Heart right ventricle (tissue), 16 donors: ENCODE results near the gene MACO1. TPM values are rescaled to one million over a fixed set of nuclear protein-coding genes. Genes with fewer than 3 reads are reported as not detected.

Experiments used
- ATAC-seq, 8 donors: fragments of 200-7000 bp; cut with Tn5 transposase; one replicate each; pipeline ENCODE4 v1.9.1; 2020; ENCODE audit warnings: mild to moderate bottlenecking in 8 of 8, moderate library complexity in 8 of 8, moderate number of reproducible peaks in 1 of 8
- DNase-seq, 2 donors: peaks; one replicate each; pipeline ENCODE4 v3.0.0-alpha.2; 2020
- H3K27ac ChIP-seq, 10 donors: fragments of 200-600 bp; sonication (generic) in 2 of 10; one replicate each; pipeline versions ENCODE4 v1.5.0 to v1.8.0; 2020 to 2022; ENCODE audit warnings: mild to moderate bottlenecking in 3 of 10
- H3K27me3 ChIP-seq, 7 donors: fragments of 200-600 bp; one replicate each; pipeline ENCODE4 v1.8.0; 2021 to 2022; ENCODE audit warnings: mild to moderate bottlenecking in 2 of 7
- H3K36me3 ChIP-seq, 9 donors: fragments of 200-600 bp; sonication (generic) in 1 of 9; one replicate each; pipeline versions ENCODE4 v1.5.0 to v1.8.0; 2020 to 2022; ENCODE audit warnings: mild to moderate bottlenecking in 2 of 9
- H3K4me1 ChIP-seq, 9 donors: fragments of 200-600 bp; sonication (generic) in 1 of 9; one replicate each; pipeline versions ENCODE4 v1.5.0 to v1.8.0; 2020 to 2022; ENCODE audit warnings: mild to moderate bottlenecking in 4 of 9
- H3K4me3 ChIP-seq, 10 donors: fragments of 200-600 bp; sonication (generic) in 2 of 10; one replicate each; pipeline versions ENCODE4 v1.5.0 to v1.8.0; 2020 to 2022; ENCODE audit warnings: mild to moderate bottlenecking in 7 of 10, moderate library complexity in 2 of 10
- H3K9me3 ChIP-seq, 11 donors: fragments of 200-600 bp in 10 of 11; sonication (generic) in 2 of 11; one replicate each; pipeline versions ENCODE4 v1.5.0 to v1.8.0; 2013 to 2022; ENCODE audit warnings: mild to moderate bottlenecking in 2 of 11, control low read depth in 1 of 11, moderate library complexity in 1 of 11
- CTCF ChIP-seq, 9 donors: fragments of 200-600 bp; sonication (generic) in 2 of 9; IDR thresholded peaks; one replicate each; pipeline versions ENCODE4 v1.5.0 to v1.8.0; 2021 to 2022; ENCODE audit warnings: antibody characterized with exemption in 9 of 9, mild to moderate bottlenecking in 5 of 9, moderate library complexity in 1 of 9
- WGBS, 2 donors: extraction: QIAGEN DNeasy Blood & Tissue Kit; methylation state at CpG; one replicate each; pipeline ENCODE4 v1.1.7; 2013; ENCODE audit warnings: inconsistent platforms in 1 of 2; 5-methylcytosine and 5-hydroxymethylcytosine counted together
- intact Hi-C, 10 donors: fragments of 100-400 bp; cut with DNase I; formaldehyde crosslinking; loops; one replicate each; pipeline versions ENCODE4 v1.11.1 to v1.14.2; 2022
- polyA plus RNA-seq, 2 donors: library from polyadenylated mRNA; stranded (reverse); fragments of 200-250 nt; gene quantifications; one replicate each; pipeline ENCODE4 v1.2.3, GENCODE V29; 2013
- total RNA-seq, 10 donors: library from RNA; stranded (reverse); fragmentation: NEBNext Ultra II Directional in 3 of 10; extraction: Animal tissue kit (Norgen Biotek cat#: 25700) in 3 of 10; gene quantifications; one replicate each; pipeline versions ENCODE4 v1.2.1 to v1.2.4, GENCODE V29; 2021 to 2023
- donor health status: Arrhythmogenic right ventricular cardiomyopathy.
- donor health status: ischemic (EF 13 %, LVEDD 7.1; RV severe dilation, severe dysfunction).
- donor health status: healthy with polysubstance abuse.
- donor health status: DM: no; HTN: yes; CAD: no.
- donor health status: DM: no; HTN: no; CAD: no.
- donor health status: ischemic (EF 25% LVEDD 6.9; RV normal size, moderate dysfunction).
- donor health status: ischemic (EF 25% LVEDD 5.7; RV mildly dilated, moderate dysfunction).
- donor health status: healthy.
- donor health status: DM: yes; HTN: yes; CAD: no.
- donor health status: Ischemic cardiomyopathy.
- donor health status: ischemic (EF 35%, LVEDD 5.7; RV mildly dilated, moderate dysfunction).
- donor health status: nonischemic (EF 11% LVEDD 7.7; RV severe dilation, severe dysfunction).
- donor health status: DM: yes; HTN: yes; CAD: no.
- donor health status: PGD.
- donor health status: ischemic (EF 29% LVEDD 5.4; RV normal size, mild dysfunction).
- donor health status: nonischemic (EF 23%, LVEDD 6.1; RV moderate dilation, normal function).

Gene MACO1
- total and polyA plus RNA-seq, 12 donors: 8.7 to 15.5 (median 13.2) TPM

- Histone ChIP-seq H3K4me3 (no peak overlapping the region), H3K27me3 (no peaks in the 10 kb centered on the region), H3K4me1 (peaks cover 33 to 83% (median 54%) of the 10 kb centered on the region in 9 donors), H3K27ac (peak overlapping the region in 2 of 10 donors; percentile 9 to 56), H3K9me3 (no peaks in the 10 kb centered on the region), H3K36me3 (no peaks in the 10 kb centered on the region)
- ATAC-seq (no peak), DNase-seq (no peak)
- WGBS, 2 donors: 79 to 93% methylated on average over 1 of the region's 1 CpG
- no peak for TF ChIP-seq CTCF (IDR thresholded peaks at IDR 0.05)
- intact Hi-C loops: no loop called here
Observed at GRCh38 chr1:25546193-25546592, 115.5 kb downstream of the MACO1 start.

DNA sequence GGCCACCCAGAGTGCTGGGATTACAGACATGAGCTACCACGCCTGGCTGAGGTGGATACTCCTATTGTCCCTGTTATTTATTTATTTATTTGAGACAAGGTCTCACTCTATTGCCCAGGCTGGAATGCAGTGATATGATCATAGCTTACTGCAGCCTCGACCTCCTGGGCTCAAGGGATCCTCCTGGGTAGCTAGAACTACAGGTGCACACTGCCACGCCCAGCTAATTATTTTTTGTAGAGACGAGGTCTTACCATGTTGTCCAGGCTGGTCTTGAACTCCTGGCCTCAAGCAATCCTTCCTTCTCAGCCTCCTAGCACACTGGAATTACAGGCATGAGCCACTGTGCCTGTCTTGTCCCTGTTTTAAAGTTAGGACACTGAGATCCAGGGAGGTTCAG is 117.9 kb downstream of the MACO1 start:
- no peak for TF ChIP-seq CTCF (IDR thresholded peaks at IDR 0.05)
- no peaks in the 10 kb centered on the region for H3K9me3 ChIP-seq
- ATAC-seq (no peak), DNase-seq (no peak)
- H3K4me1 ChIP-seq: peaks cover 33 to 97% (median 74%) of the 10 kb centered on the region in 9 donors
- no peak overlapping the region for H3K4me3 ChIP-seq
- peak overlapping the region in 9 of 10 donors; percentile 78 to 89 (median 81) for H3K27ac ChIP-seq
- intact Hi-C loops: no loop called here
- H3K27me3 ChIP-seq: no peaks in the 10 kb centered on the region
- H3K36me3 ChIP-seq: no peaks in the 10 kb centered on the region
- 88 to 89% methylated on average over 4 of the region's 4 CpGs for WGBS, 2 donors

- DNase-seq: peak; percentile 56 to 59
Observed at GRCh38 chr1:25549273-25550154, 118.8 kb downstream of the MACO1 start.

More at GRCh38 chr1:25549273-25550154, 118.8 kb downstream of the MACO1 start:
- Histone ChIP-seq H3K4me3 (no peak overlapping the region), H3K27me3 (no peaks in the 10 kb centered on the region), H3K27ac (peak overlapping the region; percentile 31 to 89 (median 80)), H3K4me1 (peaks cover 33 to 100% (median 79%) of the 10 kb centered on the region in 9 donors), H3K36me3 (peaks cover 0 to 5% (median 0%) of the 10 kb centered on the region in 9 donors), H3K9me3 (no peaks in the 10 kb centered on the region)
- no peak for TF ChIP-seq CTCF (IDR thresholded peaks at IDR 0.05)
- 35 to 37% methylated on average over 19 of the region's 19 CpGs for WGBS, 2 donors
- peak; percentile 63 to 83 (median 78) for ATAC-seq
- intact Hi-C loops: no loop called here

Other genes starting within 250 kb of the MACO1 start
- gene SYF2, start 198.4 kb upstream of the MACO1 start, total RNA-seq: 10 to 100 TPM; 28.0 to 39.0 (median 35.6) TPM
- 10 to 100 TPM; 37.9 to 55.9 TPM for gene SYF2, start 198.4 kb upstream of the MACO1 start, polyA plus RNA-seq
- gene RSRP1, start 183.4 kb upstream of the MACO1 start, total RNA-seq: 10 to 100 TPM; 21.1 to 47.3 (median 27.7) TPM
- 100 to 1,000 TPM in 1 of 2 donors, 10 to 100 TPM in 1; 33.1 to 455 TPM for gene RSRP1, start 183.4 kb upstream of the MACO1 start, polyA plus RNA-seq
- under 1 TPM in 1 of 10 donors, not detected in 9; 0.11 TPM for gene RHD, start 158.4 kb upstream of the MACO1 start, total RNA-seq
- not detected for gene RHD, start 158.4 kb upstream of the MACO1 start, polyA plus RNA-seq
- gene TMEM50A, start 92.6 kb upstream of the MACO1 start, total RNA-seq: 100 to 1,000 TPM in 1 of 10 donors, 10 to 100 TPM in 9; 69.2 to 128 (median 88.8) TPM
- 100 to 1,000 TPM in 1 of 2 donors, 10 to 100 TPM in 1; 84.3 to 102 TPM for gene TMEM50A, start 92.6 kb upstream of the MACO1 start, polyA plus RNA-seq
- 1 to 10 TPM in 4 of 10 donors, under 1 TPM in 6; 0.26 to 4.9 (median 0.92) TPM for gene RHCE, start 10.1 kb upstream of the MACO1 start, total RNA-seq
- 1 to 10 TPM in 1 of 2 donors, under 1 TPM in 1; 0.17 to 2.6 TPM for gene RHCE, start 10.1 kb upstream of the MACO1 start, polyA plus RNA-seq
- gene LDLRAP1, start 112.7 kb downstream of the MACO1 start, total RNA-seq: 10 to 100 TPM in 6 of 10 donors, 1 to 10 TPM in 4; 8.5 to 16.1 (median 11.6) TPM
- 10 to 100 TPM in 1 of 2 donors, 1 to 10 TPM in 1; 9.9 to 10.5 TPM for gene LDLRAP1, start 112.7 kb downstream of the MACO1 start, polyA plus RNA-seq
- 10 to 100 TPM in 9 of 10 donors, 1 to 10 TPM in 1; 9.7 to 23.4 (median 14.2) TPM for gene MAN1C1, start 185.9 kb downstream of the MACO1 start, total RNA-seq
- 10 to 100 TPM; 10.1 to 11.3 TPM for gene MAN1C1, start 185.9 kb downstream of the MACO1 start, polyA plus RNA-seq